Adrenal gland (tissue), 12 donors: ENCODE measurements around the gene CFTR. TPM values are rescaled to one million over a fixed set of nuclear protein-coding genes. Genes with fewer than 3 reads are reported as not detected.

Experiments
- DNase-seq, 7 donors: peaks; one replicate each; pipeline ENCODE4 v3.0.0-alpha.2; 2019 to 2020
- H3K27ac ChIP-seq, 5 donors: fragments of 200-600 bp; sonication (generic) in 4 of 5; 1 replicate in 3 of 5; 2 replicates in 2 of 5; pipeline versions ENCODE4 v1.5.1 to v1.8.0; 2016 to 2020; ENCODE audit warnings: mild to moderate bottlenecking in 1 of 5
- H3K27me3 ChIP-seq: fragments of 200-600 bp; 2 replicates; pipeline ENCODE4 v1.8.0; 2021
- H3K36me3 ChIP-seq, 2 donors: fragments of 200-600 bp; replicated peaks in 1 of 2; 1 replicate in 1 of 2; 2 replicates in 1 of 2; pipeline versions ENCODE4 v1.5.1 to v1.8.0; 2018 to 2022
- H3K4me1 ChIP-seq, 2 donors: fragments of 200-600 bp; replicated peaks in 1 of 2; 1 replicate in 1 of 2; 2 replicates in 1 of 2; pipeline versions ENCODE4 v1.5.1 to v1.8.0; 2018 to 2021
- H3K4me3 ChIP-seq, 4 donors: fragments of 200-600 bp; sonication (generic) in 3 of 4; one replicate each; pipeline ENCODE4 v1.5.1; 2016 to 2018
- H3K9me3 ChIP-seq, 3 donors: fragments of 200-600 bp; sonication (generic) in 1 of 3; replicated peaks in 1 of 3; 1 replicate in 2 of 3; 2 replicates in 1 of 3; pipeline versions ENCODE4 v1.5.1 to v1.8.0; 2016 to 2021
- CTCF ChIP-seq, 6 experiments: fragments of 450-650 bp in 4 of 6; fragments of 200-600 bp in 2 of 6; sonication (generic) in 1 of 6; IDR thresholded peaks; 1 replicate in 5 of 6; 2 replicates in 1 of 6; pipeline versions ENCODE4 v1.5.1 to v1.8.0; 2016 to 2021; ENCODE audit warnings: antibody characterized with exemption in 6 of 6, mild to moderate bottlenecking in 2 of 6, moderate library complexity in 1 of 6
- POLR2A ChIP-seq, 2 donors: fragments of 450-650 bp; IDR thresholded peaks; one replicate each; pipeline ENCODE4 v1.6.1; 2017; ENCODE audit warnings: antibody characterized with exemption in 2 of 2, mild to moderate bottlenecking in 2 of 2, moderate library complexity in 1 of 2
- WGBS, 4 donors: extraction: QIAGEN DNeasy Blood & Tissue Kit in 2 of 4; methylation state at CpG; one replicate each; pipeline versions ENCODE4 v1.1.5 to v1.1.7; 2013 to 2017; 5-methylcytosine and 5-hydroxymethylcytosine counted together
- intact Hi-C, 2 donors: fragments of 100-400 bp; cut with DNase I; formaldehyde crosslinking; loops; one replicate each; pipeline versions ENCODE4 v1.14.1 to v1.15.0; 2022 to 2023
- polyA plus RNA-seq, 3 donors: library from polyadenylated mRNA; stranded (reverse); fragments of 200-250 nt in 2 of 3; fragments of 350-450 nt in 1 of 3; fragmentation: Illumina TruSeq in 1 of 3; extraction: RNeasy Lipid Tissue Mini Kit (QIAGEN cat#74804) in 1 of 3; gene quantifications; one replicate each; pipeline ENCODE4 v1.2.3, GENCODE V29; 2013 to 2014
- total RNA-seq, 9 donors: library from RNA; depleted of rRNA in 4 of 9; stranded (reverse); fragments of >200 nt in 4 of 9; fragments of 120-200 nt in 1 of 9; fragmentation: NEBNext Ultra II Directional in 1 of 9; extraction: Animal tissue kit (Norgen Biotek cat#: 25700) in 1 of 9; gene quantifications; one replicate each; pipeline versions ENCODE4 v1.1.0 to v1.2.4, GENCODE V29; 2013 to 2023
- donor health status: healthy with polysubstance abuse.
- donor health status: Bipolar disorder and iron deficiency.
- donor health status: DM: yes; HTN: yes; CAD: no.
- donor health status: DM: no; HTN: no; CAD: no.
- donor health status: DM: no; HTN: no; CAD: no.
- donor health status: DM: yes; HTN: yes; CAD: no.

CFTR gene
- total and polyA plus RNA-seq, 12 donors = 0.07 to 0.22 (median 0.08) TPM; not detected in 9

DNA sequence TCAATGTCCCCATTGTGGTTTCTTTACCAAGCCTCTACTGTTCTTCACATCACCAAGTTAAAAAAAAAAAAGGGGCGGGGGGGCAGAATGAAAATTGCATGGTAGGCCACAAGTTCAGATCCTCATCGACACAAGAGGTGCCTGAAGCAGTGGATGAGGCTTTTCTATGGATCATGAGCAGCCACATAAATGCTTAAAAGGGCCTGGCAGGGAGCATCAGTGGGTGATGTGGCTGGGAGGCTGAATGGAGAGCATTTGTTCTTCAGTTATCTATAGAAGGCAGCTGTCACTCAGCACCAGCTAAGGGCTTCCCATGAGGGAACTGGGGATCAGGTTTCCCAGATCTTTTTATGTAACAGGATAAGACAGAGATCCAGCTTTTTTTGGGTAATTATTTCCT lies 117.9 kb downstream of the CFTR start:
- no peaks in the 10 kb centered on the region for H3K36me3 ChIP-seq
- H3K4me1 ChIP-seq = no peaks in the 10 kb centered on the region
- no peak for DNase-seq
- no peaks in the 10 kb centered on the region for H3K27me3 ChIP-seq
- H3K9me3 ChIP-seq = no peaks in the 10 kb centered on the region
- H3K4me3 ChIP-seq = no peak overlapping the region
- intact Hi-C loops = no loop called here
- H3K27ac ChIP-seq = no peak overlapping the region
- WGBS, 4 donors = 64 to 76% (median 68%) methylated on average over 2 of the region's 2 CpGs
- TF ChIP-seq CTCF (IDR thresholded peaks at IDR 0.05) = no peak
- TF ChIP-seq POLR2A (IDR thresholded peaks at IDR 0.05) = no peak

- WGBS, 4 donors = 49 to 65% (median 60%) methylated on average over 2 of the region's 2 CpGs
- TF ChIP-seq POLR2A (IDR thresholded peaks at IDR 0.05) = no peak
- TF ChIP-seq CTCF (IDR thresholded peaks at IDR 0.05) = no peak
- intact Hi-C loops = no loop called here
- Histone ChIP-seq H3K27me3 (no peaks in the 10 kb centered on the region), H3K4me1 (no peaks in the 10 kb centered on the region), H3K36me3 (no peaks in the 10 kb centered on the region), H3K9me3 (no peaks in the 10 kb centered on the region), H3K4me3 (no peak overlapping the region), H3K27ac (no peak overlapping the region)
- DNase-seq = no peak
These were observed 121.1 kb downstream of the CFTR start for GRCh38 chr7:117600911-117601310.

- intact Hi-C loops = no loop called here
These were observed 123.8 kb downstream of the CFTR start for GRCh38 chr7:117603627-117604026.

DNA sequence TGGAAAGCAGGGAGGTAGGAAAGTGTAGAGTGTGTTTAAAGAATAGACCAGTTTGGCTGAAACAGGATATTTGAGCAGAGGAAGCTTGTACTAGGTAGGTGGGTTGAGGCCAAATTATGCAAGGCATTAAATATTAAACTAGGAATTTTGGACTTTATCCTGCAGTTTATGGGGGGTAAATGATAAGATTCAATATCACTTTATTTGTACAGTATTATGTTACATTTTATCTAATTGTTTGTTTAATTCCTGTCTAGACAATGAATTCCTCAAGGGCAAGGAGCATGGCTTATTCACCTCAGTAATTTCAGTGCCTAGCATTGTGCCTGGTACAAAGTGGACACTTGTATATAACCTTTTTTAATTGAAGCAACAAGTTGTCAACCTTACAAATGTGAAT lies 125.9 kb downstream of the CFTR start:
- H3K27ac ChIP-seq = no peak overlapping the region

More at GRCh38 chr7:117603627-117604026, 123.8 kb downstream of the CFTR start:
- Histone ChIP-seq H3K4me1 (no peaks in the 10 kb centered on the region), H3K4me3 (no peak overlapping the region), H3K27me3 (no peaks in the 10 kb centered on the region), H3K27ac (no peak overlapping the region), H3K36me3 (no peaks in the 10 kb centered on the region), H3K9me3 (no peaks in the 10 kb centered on the region)
- TF ChIP-seq CTCF (IDR thresholded peaks at IDR 0.05) = no peak
- no peak for TF ChIP-seq POLR2A (IDR thresholded peaks at IDR 0.05)
- WGBS, 4 donors = 65 to 71% (median 68%) methylated on average over 4 of the region's 4 CpGs
- no peak for DNase-seq

More for the DNA sequence above, 125.9 kb downstream of the CFTR start:
- Histone ChIP-seq H3K27me3 (no peaks in the 10 kb centered on the region), H3K9me3 (no peaks in the 10 kb centered on the region), H3K36me3 (no peaks in the 10 kb centered on the region), H3K4me1 (no peaks in the 10 kb centered on the region), H3K4me3 (no peak overlapping the region)
- intact Hi-C loops = no loop called here
- no peak for DNase-seq
- TF ChIP-seq CTCF (IDR thresholded peaks at IDR 0.05) (no peak), POLR2A (IDR thresholded peaks at IDR 0.05) (no peak)
